GM18858 (cell line): ENCODE results near the gene VPS26A.
A peak's percentile ranks its signal among the peaks of the same experiment; 100 is the strongest.

Experiments used
- ATAC-seq: cut with Tn5 transposase; IDR thresholded peaks from one replicate; pipeline ENCODE4 v1.9.1; 2021; ENCODE audit not compliant: unreplicated experiment

The VPS26A gene

GRCh38 chr10:69123747-69124562 is at the start of gene VPS26A:
Gene VPS26A (plus strand): TSS chr10:69124178. CDS start chr10:69124278, 100 bp downstream.
- ATAC-seq = peak; percentile 52

- no peak for ATAC-seq
These were observed 49.4 kb upstream of the VPS26A start for GRCh38 chr10:69074532-69074931.

- no peak for ATAC-seq
These were observed 48.5 kb upstream of the VPS26A start for GRCh38 chr10:69075431-69075830.

- no peak for ATAC-seq
These were observed 45.7 kb upstream of the VPS26A start for GRCh38 chr10:69078311-69078710.

- no peak for ATAC-seq
These were observed 43.8 kb upstream of the VPS26A start for GRCh38 chr10:69080226-69080625.

- ATAC-seq = no peak
These were observed 37.9 kb upstream of the VPS26A start for GRCh38 chr10:69086001-69086509.

- ATAC-seq = peak; percentile 32
These were observed 36.1 kb upstream of the VPS26A start, which contains the start of gene SRGN for GRCh38 chr10:69087590-69088470. Gene SRGN (plus strand): TSS chr10:69088103. CDS start chr10:69088158, 55 bp downstream.

- ATAC-seq = no peak
These were observed 35.6 kb upstream of the VPS26A start for GRCh38 chr10:69088471-69088769.

GRCh38 chr10:69088801-69089501 is 35.0 kb upstream of the VPS26A start:
- no peak for ATAC-seq

GRCh38 chr10:69089638-69090599 is 34.1 kb upstream of the VPS26A start:
- peak; percentile 41 for ATAC-seq

GRCh38 chr10:69090685-69091084 is 33.3 kb upstream of the VPS26A start:
- ATAC-seq = no peak

- ATAC-seq = no peak
These were observed 32.8 kb upstream of the VPS26A start for GRCh38 chr10:69091143-69091651.

- peak; percentile 28 for ATAC-seq
These were observed 30.8 kb upstream of the VPS26A start for GRCh38 chr10:69092959-69093850.

- ATAC-seq = no peak
These were observed 30.0 kb upstream of the VPS26A start for GRCh38 chr10:69093933-69094332.

- ATAC-seq = peak; percentile 68
These were observed 27.9 kb upstream of the VPS26A start for GRCh38 chr10:69096045-69096444.

GRCh38 chr10:69097729-69098128 is 26.2 kb upstream of the VPS26A start:
- ATAC-seq = no peak

- no peak for ATAC-seq
These were observed 23.7 kb upstream of the VPS26A start for GRCh38 chr10:69100136-69100872.

- ATAC-seq = no peak
These were observed 22.4 kb upstream of the VPS26A start for GRCh38 chr10:69101451-69102095.
